ENCODE data around the gene ETS2. TPM values are rescaled to one million over a fixed set of nuclear protein-coding genes. Genes with fewer than 3 reads are reported as not detected.

Gene ETS2
- total RNA-seq, 1 donor from 2014 or later = 9.8 TPM

DNA sequence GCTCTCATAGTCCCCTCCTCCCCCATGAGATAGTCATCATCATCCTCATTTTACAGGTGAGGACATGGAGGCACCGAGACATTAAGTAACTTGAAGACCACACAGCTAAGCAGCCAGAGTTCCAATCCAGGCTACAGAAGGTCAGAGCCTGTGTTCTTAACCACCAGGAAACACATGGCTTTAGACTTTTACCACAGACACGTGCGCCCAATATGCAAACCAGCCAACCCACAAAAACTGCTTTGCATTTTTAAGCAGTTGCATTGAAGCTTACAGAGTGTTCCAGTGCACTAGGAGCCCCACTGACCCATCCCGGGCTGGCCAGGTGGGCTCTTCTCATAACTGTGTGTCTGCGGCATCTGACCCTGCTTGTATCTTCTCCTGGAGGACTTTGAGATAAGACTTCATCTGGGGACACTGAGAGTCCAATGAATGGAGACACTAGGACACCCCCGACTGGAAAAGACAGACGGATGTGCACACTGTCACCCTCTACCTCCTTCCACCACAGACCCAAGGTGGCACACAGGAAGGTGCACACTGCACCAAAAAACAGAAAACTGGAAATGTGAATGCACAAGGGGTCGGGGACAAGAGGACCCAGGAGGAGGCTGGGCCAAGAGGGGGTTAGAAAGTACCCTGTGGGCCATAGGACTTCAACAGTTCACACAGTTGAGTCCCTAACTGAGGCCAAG lies 56.4 kb downstream of the ETS2 start:
- no peak for DNase-seq

DNA sequence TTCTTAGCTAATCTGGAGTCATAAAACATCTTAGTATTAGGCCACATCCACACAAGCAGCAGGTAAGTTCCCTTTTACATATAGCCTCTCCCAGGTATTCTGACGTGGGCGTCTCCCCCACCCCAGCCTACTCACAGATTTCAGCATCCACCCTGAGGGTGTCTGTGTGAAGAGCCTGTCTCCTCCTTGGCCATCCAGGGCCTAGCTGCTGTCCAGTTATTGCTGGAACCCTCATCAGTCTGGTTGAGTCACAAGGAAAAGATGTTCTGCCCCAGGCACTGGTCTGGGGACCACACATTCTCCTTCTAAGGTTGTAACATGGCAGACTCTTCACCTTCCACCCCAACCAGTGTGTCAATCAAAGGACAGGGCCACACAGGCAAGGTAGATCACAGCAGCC lies 57.6 kb downstream of the ETS2 start:
- no peak for DNase-seq

DNA sequence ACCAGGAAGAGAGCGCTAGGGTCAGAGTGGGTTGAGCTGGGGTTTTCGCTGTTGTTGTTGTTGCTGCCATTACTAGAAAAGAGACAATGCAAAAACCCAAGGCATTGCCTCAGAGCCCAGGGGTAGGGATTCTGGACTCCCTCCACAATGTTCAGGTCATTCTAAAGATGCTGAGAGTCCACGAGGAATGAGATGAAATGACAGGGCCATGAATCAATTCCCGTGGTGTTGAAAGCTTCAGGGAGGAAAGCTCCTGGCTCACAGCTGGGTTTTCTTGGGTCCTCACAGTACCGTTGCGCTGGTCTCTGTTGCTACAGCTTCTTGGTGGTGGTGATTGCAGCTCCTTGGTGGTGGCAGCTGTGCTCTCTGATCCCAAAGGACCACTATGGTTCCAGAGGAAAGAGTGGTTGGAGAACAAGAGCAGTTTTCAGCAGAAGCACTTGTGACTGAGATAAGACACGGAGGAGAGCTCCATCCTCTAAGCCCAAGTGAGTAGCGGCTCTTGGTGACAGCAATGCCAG lies 58.2 kb downstream of the ETS2 start:
- DNase-seq = no peak

DNA sequence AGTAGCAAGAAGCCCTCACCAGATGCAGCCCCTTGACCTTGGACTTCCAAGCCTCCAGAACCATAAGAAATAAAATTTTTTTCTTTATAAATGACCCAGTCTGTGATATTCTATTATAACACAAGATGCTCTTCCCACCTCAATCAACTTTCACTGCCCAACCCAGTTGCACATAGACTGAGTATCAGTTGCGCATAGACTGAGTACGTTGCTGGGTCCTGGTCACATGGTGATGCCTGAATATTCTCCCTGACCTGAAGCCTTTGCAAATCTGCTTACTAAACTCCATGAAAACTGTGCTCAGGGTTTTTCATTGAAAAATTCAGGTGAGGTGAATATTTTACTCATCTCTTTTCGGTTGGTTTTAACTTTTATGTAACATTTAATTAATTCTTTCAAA lies 59.2 kb downstream of the ETS2 start:
- DNase-seq = no peak

DNA sequence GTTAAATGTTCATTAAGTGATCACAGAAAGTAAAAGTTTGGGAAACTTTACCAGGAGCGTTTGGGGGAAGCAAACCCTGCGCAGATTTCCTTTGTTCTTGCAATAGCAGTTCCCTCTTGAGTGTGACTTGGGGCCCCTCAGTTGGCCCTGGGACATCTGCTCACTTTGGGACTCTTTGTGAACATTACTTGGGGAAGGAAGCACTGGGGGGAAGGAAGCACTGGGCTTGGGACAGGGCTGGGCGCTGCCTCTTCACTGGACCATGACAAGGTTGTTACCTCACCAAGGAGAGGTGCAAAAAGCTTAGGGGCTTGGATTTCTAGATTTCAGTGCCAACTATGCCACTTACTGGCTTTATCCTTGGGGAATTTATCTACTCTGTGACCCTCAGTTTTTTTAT lies 63.5 kb downstream of the ETS2 start:
- no peak for DNase-seq

DNA sequence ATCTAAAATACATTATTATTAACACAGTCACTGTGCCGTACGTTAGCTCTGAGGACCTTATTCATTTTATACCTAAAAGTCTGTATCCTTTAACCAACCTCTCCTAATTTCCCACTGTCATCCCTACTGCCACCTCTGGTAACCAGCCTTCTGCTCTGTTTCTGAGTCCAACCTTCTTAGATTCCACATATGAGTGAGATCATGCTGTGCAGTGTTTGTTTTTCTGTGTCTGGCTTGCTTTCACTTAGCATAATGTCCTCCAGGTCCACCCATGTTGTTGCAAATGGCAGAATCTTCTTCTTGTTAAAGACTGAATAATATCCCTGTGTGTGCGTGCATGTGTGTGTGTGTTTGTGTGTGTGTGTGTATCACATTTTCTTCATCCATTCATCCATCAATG lies 64.2 kb downstream of the ETS2 start:
- no peak for DNase-seq

Measured in occipital lobe (tissue), 2 donors.